ENCODE data around the gene PROS1.
"Not testable (repeated sequence)": the region's sequence is repeated elsewhere in the genome, so short reads cannot be mapped to it uniquely, and the experiment has no call there.

The PROS1 gene

DNA sequence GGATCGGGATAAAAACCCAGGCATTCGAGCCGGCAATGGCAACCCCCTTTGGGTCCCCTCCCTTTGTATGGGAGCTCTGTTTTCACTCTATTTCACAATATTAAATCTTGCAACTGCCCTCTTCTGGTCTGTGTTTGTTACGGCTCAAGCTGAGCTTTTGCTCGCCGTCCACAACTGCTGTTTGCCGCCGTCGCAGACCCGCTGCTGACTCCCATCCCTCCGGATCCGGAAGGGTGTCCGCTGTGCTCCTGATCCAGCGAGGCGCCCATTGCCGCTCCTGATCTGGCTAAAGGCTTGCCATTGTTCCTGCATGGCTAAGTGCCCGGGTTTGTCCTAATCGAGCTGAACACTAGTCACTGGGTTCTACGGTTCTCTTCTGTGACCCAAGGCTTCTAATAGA lies 8.6 kb downstream of the PROS1 start:
- DNase-seq, result not testable (repeated sequence)

DNA sequence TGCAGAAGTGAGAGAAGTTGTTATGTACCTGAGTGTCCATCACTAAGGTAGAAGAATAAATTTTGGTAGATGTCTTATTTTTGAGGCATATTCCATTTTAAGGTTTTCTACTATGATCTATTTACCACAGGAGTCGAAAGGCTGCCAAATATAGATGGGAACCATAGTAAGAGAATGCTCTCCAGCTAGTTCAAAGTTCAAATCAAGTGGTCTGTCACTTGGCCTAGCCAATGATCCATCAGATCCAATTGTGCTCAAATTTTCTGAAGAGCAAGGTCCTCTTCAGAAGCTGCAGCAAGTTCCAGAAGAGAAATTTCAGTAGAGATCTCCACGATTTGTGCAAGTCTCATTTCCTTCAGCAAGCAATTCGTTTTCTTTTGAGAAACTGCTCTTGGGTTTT lies 10.9 kb downstream of the PROS1 start:
- DNase-seq, result no peak

DNA sequence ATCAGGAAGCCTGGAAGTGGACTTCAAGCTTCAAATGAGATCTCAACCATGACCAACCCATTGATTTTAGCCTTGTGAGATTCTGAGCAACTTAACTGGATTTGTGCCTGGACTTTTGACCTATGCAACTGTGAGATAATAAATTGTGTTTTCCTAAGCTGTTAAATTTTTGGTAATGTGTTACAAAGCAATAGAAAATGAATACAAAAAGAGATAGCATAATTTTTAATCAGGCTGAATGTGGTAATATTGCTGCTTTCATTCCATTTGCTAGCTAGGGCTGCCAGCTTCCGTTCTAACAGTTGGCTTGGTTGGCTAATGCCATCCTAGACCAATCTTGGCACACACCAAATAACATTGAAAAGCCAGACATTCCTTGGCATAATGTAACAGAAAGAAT lies 12.2 kb downstream of the PROS1 start:
- no peak for DNase-seq

- no peak for DNase-seq
Observed at GRCh38 chr3:93961026-93961425, 12.7 kb downstream of the PROS1 start.

- not testable (repeated sequence) for DNase-seq
Observed at GRCh38 chr3:93949958-93950357, 23.7 kb downstream of the PROS1 start.

DNA sequence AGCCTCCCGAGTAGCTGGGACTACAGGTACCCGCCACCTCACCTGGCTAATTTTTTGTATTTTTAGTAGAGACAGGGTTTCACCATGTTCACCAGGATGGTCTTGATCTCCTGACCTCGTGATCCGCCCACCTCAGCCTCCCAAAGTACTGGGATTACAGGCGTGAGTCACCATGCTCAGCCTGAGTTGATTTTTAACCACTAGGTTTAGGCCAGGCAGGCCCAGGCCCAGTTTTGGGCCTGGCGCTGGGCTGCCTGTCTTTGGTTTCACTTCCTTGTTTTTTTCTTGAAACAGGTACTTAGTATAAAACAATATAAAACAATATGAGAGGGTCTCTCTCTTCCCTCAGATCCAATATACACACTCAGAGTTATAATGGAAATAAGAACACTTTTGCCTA lies 36.2 kb downstream of the PROS1 start:
- not testable (repeated sequence) for DNase-seq

- no peak for DNase-seq
Observed at GRCh38 chr3:93936549-93936948, 37.1 kb downstream of the PROS1 start.

- no peak for DNase-seq
Observed at GRCh38 chr3:93934366-93935046, 39.2 kb downstream of the PROS1 start.

DNA sequence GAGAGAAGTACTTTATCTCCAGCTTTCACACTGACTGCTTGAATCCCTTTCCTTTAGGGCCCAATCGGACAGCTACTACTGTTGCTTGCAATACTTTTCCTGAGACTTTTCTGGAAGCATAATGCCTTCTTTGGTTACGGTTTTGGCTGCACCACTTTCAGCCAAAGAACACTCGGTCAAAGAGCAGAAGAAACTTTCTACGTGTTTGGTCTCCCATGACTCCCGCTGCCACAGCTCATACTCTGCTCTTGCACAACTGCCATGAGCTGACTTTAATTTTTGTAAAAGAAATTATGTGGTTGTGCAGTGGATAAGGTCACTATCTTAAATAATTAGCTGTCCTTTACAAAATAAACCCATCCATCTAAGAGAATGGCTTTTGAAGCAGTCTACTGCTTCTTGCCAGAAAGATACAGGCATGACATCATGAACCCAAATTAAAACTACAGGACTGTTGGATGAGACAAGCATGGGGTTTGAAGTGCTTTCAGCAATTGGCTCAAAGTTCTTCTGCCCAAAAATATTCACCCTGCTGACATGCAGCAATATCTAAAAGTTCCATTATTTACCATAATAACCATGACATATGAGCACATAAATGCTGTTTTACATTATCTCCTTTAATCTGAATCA lies 42.0 kb downstream of the PROS1 start:
- no peak for DNase-seq

- DNase-seq, result no peak
Observed at GRCh38 chr3:93930041-93930440, 43.7 kb downstream of the PROS1 start.

DNA sequence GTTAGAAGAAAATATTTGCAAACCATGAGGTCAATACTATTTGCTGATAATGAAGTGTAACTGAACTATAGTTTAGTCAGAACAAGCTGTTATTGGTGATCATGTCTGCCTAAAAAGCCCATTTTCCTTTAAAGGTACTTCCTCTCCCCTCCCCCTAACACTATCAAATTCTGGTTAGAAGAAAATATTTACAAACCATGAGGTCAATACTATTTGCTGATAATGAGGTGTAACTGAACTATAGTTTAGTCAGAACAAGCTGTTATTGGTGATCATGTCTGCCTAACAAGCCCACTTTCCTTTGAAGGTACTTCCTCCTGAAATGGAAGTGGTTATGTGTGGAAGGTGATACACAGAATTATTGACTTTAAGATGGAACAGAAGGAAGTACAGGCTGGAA lies 46.9 kb downstream of the PROS1 start:
- DNase-seq, result no peak

DNA sequence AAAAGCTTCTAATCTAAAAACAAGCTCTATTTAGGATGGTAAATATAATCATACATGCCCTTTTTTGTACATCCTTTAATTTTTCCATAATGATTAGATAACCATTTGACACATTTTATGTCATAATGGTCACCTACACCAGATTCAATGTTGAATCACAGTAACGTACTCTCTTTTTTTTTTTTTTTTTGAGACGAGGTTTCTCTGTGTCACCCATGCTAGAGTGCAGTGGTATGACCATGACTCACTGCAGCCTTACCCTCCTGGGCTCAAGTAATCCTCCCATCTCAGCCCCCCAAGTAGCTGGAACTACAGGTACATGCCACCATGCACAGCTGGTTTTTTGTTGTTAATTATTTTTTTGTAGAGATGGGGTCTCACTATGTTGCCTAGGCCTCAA lies 49.2 kb downstream of the PROS1 start:
- DNase-seq, result no peak

DNA sequence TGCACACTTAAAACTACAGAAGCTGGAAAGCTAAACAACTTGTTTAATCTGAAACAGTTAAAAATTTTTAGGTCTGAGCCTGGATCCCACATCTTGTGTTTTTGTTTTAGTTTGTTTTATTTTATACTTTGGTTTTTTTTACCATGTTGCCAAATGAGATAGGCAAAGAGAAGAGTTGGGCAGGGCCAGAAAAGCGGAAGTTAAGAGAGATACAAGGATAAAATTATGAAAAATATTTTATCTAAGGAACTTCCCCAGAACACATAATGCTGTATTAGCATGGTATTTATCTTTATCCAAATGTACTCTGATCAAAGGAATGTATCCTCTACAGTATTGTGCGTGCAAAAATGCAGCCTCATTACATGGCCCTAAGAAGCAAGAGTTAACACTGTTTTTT lies 50.7 kb downstream of the PROS1 start:
- peak; percentile 47 for DNase-seq

DNA sequence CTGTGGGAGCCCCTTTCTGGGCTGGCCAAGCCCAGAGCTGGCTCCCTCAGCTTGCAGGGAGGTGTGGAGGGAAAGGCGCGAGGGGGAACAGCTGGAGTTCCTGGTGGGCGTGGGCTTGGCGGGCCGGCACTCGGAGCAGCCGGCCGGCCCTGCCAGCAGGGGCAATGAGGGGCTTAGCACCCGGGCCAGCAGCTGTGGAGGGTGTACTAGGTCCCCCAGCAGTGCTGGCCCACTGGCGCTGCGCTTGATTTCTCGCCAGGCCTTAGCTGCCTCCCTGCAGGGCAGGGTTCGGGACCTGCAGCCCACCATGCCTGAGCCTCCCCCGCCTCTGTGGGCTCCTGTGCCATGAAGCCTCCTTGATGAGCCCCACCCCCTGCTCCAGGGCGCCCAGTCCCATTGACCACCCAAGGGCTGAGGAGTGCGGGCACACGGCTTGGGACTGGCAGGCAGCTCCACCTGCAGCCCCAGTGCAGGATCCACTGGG lies 56.1 kb downstream of the PROS1 start:
- DNase-seq, result not testable (repeated sequence)

DNA sequence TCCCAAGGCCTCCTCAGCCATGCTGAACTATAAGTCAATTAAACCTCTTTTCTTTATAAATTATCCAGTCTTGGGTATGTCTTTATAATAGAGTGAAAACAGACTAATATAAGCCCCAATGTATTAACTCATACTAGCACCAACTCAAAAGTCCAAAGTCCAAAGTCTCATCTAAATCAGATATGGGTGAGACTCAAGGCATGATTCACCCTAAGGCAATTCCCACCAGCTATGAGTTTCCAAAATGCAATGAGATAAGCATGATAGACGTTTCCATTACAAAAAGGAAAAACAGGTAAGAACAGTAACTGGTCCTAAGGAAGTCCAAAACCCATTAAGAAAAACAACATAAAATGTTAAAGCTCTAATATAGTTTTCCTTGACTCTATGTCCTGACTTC lies 60.1 kb downstream of the PROS1 start:
- DNase-seq, result not testable (repeated sequence)

- DNase-seq, result no peak
Observed at GRCh38 chr3:93911206-93911605, 62.5 kb downstream of the PROS1 start.

GRCh38 chr3:93910097-93910496 lies 63.6 kb downstream of the PROS1 start:
- no peak for DNase-seq

- no peak for DNase-seq
Observed at GRCh38 chr3:93907132-93907531, 66.6 kb downstream of the PROS1 start.

DNA sequence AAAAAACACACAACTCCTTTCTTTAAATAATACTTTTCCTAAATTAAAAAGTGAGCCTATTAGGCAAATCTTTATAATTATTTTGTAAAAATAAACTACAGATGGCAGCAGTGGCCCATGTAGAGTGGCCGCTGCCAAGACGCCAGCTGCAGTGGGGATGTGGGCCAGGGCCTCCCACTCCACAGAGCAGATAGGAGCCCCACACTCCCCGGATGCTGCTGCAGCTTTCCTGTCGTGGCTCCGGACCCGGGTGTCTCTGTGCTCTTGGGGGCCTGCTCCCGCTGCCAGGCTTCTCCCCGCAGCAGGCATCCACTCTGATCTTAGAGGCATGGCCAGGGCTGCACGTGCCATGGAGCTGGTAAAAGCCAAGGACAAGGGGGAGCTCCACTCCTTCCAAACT lies 67.5 kb downstream of the PROS1 start:
- no peak for DNase-seq

DNA sequence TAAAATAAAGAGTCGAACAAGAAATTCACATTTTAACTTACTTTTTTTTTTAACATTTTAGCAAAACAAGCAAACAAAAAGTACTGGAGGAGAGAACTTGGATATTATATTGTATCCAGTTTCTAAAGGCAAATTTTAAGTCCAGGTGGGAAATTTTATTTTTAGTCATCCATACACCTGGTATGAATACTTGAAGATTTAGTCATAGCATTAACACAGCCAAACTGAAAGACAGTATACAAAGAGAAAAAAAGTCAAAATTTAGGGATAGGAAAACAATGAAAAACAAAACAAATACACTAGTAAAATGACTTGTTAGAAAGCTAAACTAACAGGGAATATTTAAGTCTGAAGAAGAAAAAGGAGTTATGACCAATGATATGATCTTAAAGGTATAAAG lies 69.1 kb downstream of the PROS1 start:
- no peak for DNase-seq

- DNase-seq, result not testable (repeated sequence)
Observed at GRCh38 chr3:93878250-93879017, 95.3 kb downstream of the PROS1 start.

DNA sequence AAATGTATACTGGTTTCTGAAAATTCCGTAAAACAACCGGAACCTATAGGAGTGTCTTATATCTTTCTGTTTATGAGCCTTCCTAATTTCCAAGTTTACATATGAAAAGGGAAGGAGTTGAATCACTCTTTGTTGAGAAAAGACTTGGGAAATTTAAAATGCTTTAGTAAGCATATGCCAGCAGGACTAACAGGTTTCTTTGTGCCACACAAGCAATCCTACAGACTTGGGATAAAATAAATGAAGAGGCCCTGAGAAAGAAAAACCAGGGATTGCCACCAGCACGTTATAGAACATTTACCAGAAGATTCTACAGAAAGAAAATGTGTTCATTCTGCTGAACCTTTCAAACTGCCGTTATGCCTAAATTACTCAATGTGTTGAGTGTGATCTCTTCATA lies 96.3 kb downstream of the PROS1 start:
- DNase-seq, result not testable (repeated sequence)

DNA sequence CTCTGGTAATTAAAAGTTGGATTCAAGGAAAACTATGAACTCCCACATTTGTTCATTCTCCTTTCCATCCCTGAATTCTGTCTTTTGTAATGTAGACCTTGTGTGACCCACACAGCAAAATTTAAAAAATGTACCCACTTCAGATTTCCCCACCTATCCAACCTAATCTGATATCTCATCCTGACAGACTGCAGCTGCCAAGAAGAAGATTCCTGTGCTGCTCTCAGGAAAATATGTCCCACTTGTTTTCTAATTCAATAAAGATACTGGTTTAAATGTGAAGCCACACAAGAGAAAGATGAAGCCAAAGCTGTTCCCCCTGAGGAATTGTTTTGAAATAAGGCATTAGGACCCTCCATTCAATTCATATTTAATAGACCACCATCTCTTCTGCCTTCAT lies 100.3 kb downstream of the PROS1 start:
- not testable (repeated sequence) for DNase-seq

GRCh38 chr3:93867425-93867824 lies 106.3 kb downstream of the PROS1 start:
- no peak for DNase-seq
